ENCODE measurements around the gene GPR149. TPM values are rescaled to one million over a fixed set of nuclear protein-coding genes. Genes with fewer than 3 reads are reported as not detected.

GPR149 gene
- total RNA-seq, 2 donors from 2014 or later: not detected

DNA sequence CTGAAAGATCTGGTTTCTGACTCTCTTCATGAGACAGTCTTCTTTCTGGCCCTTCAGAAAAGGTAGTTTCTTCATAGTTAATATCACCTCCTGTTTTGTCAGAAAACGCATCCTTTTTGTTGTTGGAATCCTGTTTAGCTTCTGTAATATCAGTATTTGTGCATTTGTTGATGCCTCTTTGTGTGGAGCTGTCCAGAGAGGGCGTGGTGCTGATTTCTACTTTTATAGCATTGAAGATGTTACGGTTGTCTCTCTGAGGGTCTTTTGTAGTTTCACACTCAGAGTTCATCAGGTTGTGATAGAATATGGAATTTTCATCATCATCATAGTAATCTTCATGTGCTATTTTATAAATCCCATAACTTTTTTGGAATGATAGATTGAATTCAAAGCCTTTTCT, 8.9 kb downstream of the GPR149 start:
- Histone ChIP-seq H3K36me3 (replicated peaks in 1 of 2; ENCODE audit: insufficient read depth in 1 of 2, low read depth in 2 of 2) (no peaks in the 10 kb centered on the region), H3K9me3 (no peaks in the 10 kb centered on the region), H3K27ac (no peak overlapping the region), H3K4me3 (no peak overlapping the region), H3K27me3 (no peaks in the 10 kb centered on the region), H3K4me1 (no peaks in the 10 kb centered on the region)
- no peak for ATAC-seq
- intact Hi-C loops (cut with DNase I): no loop called here
- no peak for DNase-seq
- TF ChIP-seq, protein P1, sequence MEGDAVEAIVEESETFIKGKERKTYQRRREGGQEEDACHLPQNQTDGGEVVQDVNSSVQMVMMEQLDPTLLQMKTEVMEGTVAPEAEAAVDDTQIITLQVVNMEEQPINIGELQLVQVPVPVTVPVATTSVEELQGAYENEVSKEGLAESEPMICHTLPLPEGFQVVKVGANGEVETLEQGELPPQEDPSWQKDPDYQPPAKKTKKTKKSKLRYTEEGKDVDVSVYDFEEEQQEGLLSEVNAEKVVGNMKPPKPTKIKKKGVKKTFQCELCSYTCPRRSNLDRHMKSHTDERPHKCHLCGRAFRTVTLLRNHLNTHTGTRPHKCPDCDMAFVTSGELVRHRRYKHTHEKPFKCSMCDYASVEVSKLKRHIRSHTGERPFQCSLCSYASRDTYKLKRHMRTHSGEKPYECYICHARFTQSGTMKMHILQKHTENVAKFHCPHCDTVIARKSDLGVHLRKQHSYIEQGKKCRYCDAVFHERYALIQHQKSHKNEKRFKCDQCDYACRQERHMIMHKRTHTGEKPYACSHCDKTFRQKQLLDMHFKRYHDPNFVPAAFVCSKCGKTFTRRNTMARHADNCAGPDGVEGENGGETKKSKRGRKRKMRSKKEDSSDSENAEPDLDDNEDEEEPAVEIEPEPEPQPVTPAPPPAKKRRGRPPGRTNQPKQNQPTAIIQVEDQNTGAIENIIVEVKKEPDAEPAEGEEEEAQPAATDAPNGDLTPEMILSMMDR (IDR thresholded peaks at IDR 0.05): no peak
- no peak for TF ChIP-seq POLR2A (IDR thresholded peaks at IDR 0.05)
- WGBS, 2 donors: 10 to 14% methylated on average over 3 of the region's 3 CpGs

DNA sequence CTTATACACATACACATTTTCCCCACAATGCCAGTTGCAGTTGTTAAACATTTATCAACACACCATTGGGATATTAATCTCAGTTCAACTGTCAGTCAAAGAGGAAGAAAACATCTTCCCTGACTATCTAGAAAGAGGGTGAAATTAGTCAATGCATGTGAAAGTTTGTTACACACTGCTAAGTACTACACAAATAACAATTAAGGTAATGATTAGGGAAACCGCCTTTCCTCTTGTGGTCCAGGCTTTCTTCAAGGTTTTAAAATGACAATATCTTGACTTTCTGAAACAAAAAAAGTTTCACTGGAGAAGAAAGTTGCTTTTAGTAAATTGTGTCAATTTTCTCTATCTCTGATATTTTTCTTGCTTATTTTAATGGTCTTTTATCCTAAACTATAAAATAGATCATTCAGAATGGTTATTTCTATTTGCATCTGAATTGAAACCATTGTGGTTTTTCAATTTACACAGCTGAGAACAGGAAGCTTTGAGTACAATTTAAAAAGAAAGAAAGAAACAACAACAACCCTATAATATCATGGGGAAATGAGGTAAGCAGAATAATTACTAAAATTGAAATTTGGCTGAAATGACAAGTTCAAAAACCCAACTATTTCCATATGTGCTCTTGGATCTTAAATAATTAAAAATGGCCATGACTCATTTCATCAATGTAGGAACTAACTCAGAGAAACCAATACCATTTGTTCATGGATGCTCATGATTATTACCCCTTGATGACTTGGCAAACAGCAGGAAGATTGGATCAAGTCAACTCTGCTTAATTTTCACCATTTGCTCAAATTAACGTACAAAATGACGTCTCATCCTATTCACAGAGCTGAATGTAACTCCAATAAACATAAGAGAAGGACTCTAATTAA, 31.7 kb downstream of the GPR149 start:
- H3K9me3 ChIP-seq: no peaks in the 10 kb centered on the region
- no peaks in the 10 kb centered on the region for H3K36me3 ChIP-seq (replicated peaks in 1 of 2; ENCODE audit: insufficient read depth in 1 of 2, low read depth in 2 of 2)
- 66 to 71% methylated on average over 3 of the region's 3 CpGs for WGBS, 2 donors
- H3K27ac ChIP-seq: no peak overlapping the region
- H3K4me3 ChIP-seq: no peak overlapping the region
- no peak for ATAC-seq
- TF ChIP-seq, protein P1 (IDR thresholded peaks at IDR 0.05): no peak
- TF ChIP-seq POLR2A (IDR thresholded peaks at IDR 0.05): no peak
- H3K4me1 ChIP-seq: no peaks in the 10 kb centered on the region
- intact Hi-C loops (cut with DNase I): no loop called here
- DNase-seq: no peak
- no peaks in the 10 kb centered on the region for H3K27me3 ChIP-seq

DNA sequence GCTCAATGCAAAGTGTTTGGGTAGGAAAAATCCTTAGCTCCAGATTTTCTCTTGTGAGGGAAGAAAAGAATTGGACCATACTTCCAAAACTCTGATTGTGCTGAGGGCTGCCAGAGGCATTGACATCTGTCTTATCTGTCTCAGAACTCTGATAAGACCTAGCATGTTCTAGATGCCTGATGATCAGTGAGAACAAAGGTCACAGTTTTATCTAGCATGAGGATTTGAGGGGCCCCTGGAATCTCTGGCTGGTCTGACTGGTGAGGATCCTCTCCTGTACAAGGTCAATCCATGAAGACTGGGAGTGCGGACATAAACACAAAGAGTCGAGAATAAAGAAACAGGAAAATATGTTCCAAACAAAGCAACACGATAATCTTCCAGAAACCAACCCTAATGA, 40.1 kb downstream of the GPR149 start:
- Histone ChIP-seq H3K4me3 (no peak overlapping the region), H3K36me3 (replicated peaks in 1 of 2; ENCODE audit: insufficient read depth in 1 of 2, low read depth in 2 of 2) (no peaks in the 10 kb centered on the region), H3K9me3 (no peaks in the 10 kb centered on the region), H3K27ac (no peak overlapping the region), H3K4me1 (no peaks in the 10 kb centered on the region), H3K27me3 (no peaks in the 10 kb centered on the region)
- 58 to 61% methylated on average over 3 of the region's 3 CpGs for WGBS, 2 donors
- TF ChIP-seq POLR2A (IDR thresholded peaks at IDR 0.05): no peak
- TF ChIP-seq, protein P1 (IDR thresholded peaks at IDR 0.05): no peak
- DNase-seq (no peak), ATAC-seq (no peak)
- intact Hi-C loops (cut with DNase I): no loop called here

DNA sequence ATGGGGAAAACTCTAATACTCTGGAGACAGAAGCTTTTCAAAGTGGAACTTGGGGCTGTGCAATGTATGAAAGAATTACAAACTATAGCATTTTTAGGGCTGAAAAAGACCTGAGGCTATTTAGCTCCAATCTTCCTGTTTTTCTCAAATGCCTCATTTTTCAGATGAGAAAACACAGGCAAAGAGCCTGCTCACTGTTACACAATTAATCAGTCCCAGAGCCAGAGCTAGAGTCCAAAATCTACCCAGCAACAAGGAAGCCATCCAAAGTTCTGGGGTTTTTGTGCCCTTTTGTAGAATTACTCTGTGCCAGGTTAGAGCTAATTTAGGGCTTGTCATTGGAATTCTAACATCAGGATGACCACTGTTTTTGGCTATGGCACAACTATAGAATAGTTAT, 45.5 kb downstream of the GPR149 start:
- Histone ChIP-seq H3K4me3 (no peak overlapping the region), H3K9me3 (no peaks in the 10 kb centered on the region), H3K27ac (no peak overlapping the region), H3K27me3 (no peaks in the 10 kb centered on the region), H3K36me3 (replicated peaks in 1 of 2; ENCODE audit: insufficient read depth in 1 of 2, low read depth in 2 of 2) (no peaks in the 10 kb centered on the region), H3K4me1 (no peaks in the 10 kb centered on the region)
- TF ChIP-seq, protein P1 (IDR thresholded peaks at IDR 0.05): no peak
- no peak for TF ChIP-seq POLR2A (IDR thresholded peaks at IDR 0.05)
- intact Hi-C loops (cut with DNase I): no loop called here
- DNase-seq: no peak
- no peak for ATAC-seq

DNA sequence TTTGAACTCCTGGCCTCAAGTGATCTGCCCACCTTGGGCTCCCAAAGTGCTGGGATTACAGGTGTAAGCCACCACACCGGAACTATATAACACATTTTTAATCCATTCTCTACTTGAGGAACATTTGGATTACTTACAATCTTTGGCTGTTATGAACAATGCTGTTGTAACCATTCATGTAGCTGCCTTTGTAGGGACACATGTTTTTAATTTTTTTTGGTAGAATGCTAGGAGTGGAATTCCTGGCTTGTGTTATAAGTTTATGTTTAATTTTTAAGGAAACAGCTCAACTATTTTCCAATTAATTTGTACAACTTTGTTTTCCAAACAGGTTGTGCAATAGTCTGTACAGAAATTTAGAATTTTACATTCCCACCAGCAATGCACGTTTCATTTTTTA, 51.7 kb downstream of the GPR149 start:
- DNase-seq (no peak), ATAC-seq (no peak)
- H3K4me1 ChIP-seq: no peaks in the 10 kb centered on the region
- H3K36me3 ChIP-seq (replicated peaks in 1 of 2; ENCODE audit: insufficient read depth in 1 of 2, low read depth in 2 of 2): no peaks in the 10 kb centered on the region
- 54 to 63% methylated on average over 2 of the region's 2 CpGs for WGBS, 2 donors
- intact Hi-C loops (cut with DNase I): no loop called here
- no peak overlapping the region for H3K27ac ChIP-seq
- no peak for TF ChIP-seq POLR2A (IDR thresholded peaks at IDR 0.05)
- TF ChIP-seq, protein P1 (IDR thresholded peaks at IDR 0.05): no peak
- H3K27me3 ChIP-seq: no peaks in the 10 kb centered on the region
- H3K9me3 ChIP-seq: no peaks in the 10 kb centered on the region
- no peak overlapping the region for H3K4me3 ChIP-seq

Data from body of pancreas (tissue), 4 donors.